ENCODE data around the gene RNF220. TPM values are rescaled to one million over a fixed set of nuclear protein-coding genes. Genes with fewer than 3 reads are reported as not detected.

The RNF220 gene
- total and polyA plus RNA-seq, 2 of the 4 experiments (the other 2 are of a cell fraction) = 71.8 to 77.1 TPM

DNA sequence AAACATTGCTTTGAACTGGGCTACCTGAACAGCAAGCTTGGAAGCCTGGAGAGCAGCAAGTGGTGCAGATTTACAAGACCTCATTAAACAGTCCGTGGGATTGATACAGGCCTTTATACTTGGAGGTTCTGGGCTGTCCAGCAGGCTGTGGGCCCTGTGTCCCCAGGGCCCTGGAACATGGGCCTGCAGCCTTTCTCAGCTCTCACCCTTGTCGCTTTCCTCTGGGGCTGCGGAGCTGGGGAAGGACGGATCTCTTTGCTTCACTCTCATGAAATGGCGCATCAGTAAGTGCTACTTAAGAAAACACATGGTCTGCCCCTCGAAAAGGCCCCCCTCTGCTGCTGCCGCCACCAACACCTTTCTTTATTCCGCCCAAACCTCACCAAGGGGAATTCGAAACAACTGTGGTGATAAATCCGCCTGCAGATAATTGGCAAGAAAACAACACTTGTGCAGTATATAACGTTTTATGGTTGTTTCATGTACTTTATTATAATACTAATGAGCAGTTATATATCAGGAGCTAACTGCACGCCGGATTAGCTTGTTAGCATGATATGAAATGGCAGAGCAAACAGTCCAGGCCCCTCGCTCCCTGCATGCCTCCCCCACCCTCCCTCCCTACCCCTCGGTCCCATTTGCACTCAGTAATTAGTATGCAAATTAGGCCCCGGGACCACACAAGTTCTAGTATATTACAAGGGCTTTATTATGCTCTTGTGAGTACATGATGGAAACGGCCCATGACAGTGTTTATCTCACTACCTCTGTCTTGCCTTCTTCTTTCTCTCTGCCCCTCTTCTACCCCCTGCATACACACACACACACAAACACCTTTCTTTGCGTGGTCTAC lies 131.5 kb downstream of the RNF220 start:
- Histone ChIP-seq H3K27ac (ENCODE audit: insufficient read depth, low read length) (no peak overlapping the region), H3K18ac (ENCODE audit: low read depth, low read length) (no peak overlapping the region), H4K5ac (ENCODE audit: low read depth, low read length) (no peak overlapping the region), H3K4ac (ENCODE audit: low read depth, low read length) (no peak overlapping the region), H4K20me1 (ENCODE audit: insufficient read depth, low read length) (no peaks in the 10 kb centered on the region), H3K56ac (ENCODE audit: extremely low read depth, insufficient read depth, low read length) (no peak overlapping the region), H3K4me1 (ENCODE audit: control insufficient read depth, insufficient read depth, low read length) (no peaks in the 10 kb centered on the region), H4K8ac (ENCODE audit: low read depth in 2 of 2, low read length in 2 of 2) (no peak overlapping the region), H2AK9ac (replicated peaks; ENCODE audit: low read depth, low read length, poor library complexity) (no peak overlapping the region), H3K9me3 (ENCODE audit: control insufficient read depth, insufficient read depth, low read length) (no peaks in the 10 kb centered on the region), H3K79me1 (ENCODE audit: low read depth in 1 of 2, low read length in 2 of 2) (no peaks in the 10 kb centered on the region), H3K9ac (ENCODE audit: low read depth, low read length) (no peak overlapping the region), H3K9me1 (ENCODE audit: insufficient read depth, low read length) (no peaks in the 10 kb centered on the region), H2BK15ac (ENCODE audit: low read depth, low read length) (no peak overlapping the region), H4K91ac (ENCODE audit: insufficient read depth, low read depth, low read length) (no peak overlapping the region), H2AK5ac (ENCODE audit: low read depth, low read length) (no peak overlapping the region), H2AFZ (replicated peaks; ENCODE audit: low read length, poor library complexity) (no peak overlapping the region), H3K23ac (ENCODE audit: low read depth, low read length) (no peak overlapping the region), H2BK120ac (ENCODE audit: low read depth, low read length) (no peak overlapping the region), H2BK20ac (ENCODE audit: low read depth, low read length) (no peak overlapping the region), H3K14ac (replicated peaks; ENCODE audit: low read depth, low read length) (no peak overlapping the region), H3K36me3 (ENCODE audit: control insufficient read depth, insufficient read depth, low read length) (no peaks in the 10 kb centered on the region), H3K4me2 (ENCODE audit: low read depth, low read length) (no peak overlapping the region), H3K27me3 (ENCODE audit: control insufficient read depth, insufficient read depth, low read length) (peaks cover 32% of the 10 kb centered on the region), H3K4me3 (ENCODE audit: insufficient read depth, low read depth, low read length) (no peak overlapping the region), H2BK5ac (ENCODE audit: low read depth, low read length, poor library complexity, severe bottlenecking) (no peak overlapping the region)
- intact Hi-C loops (cut with micrococcal nuclease) (no loop called here), dilution Hi-C loops (cut with HindIII; ENCODE audit: low sequenced_read_pairs, unreplicated experiment) (no loop called here), in situ Hi-C loops (cut with MboI; ENCODE audit: low sequenced_read_pairs) (no loop called here)
- CTCF ChIA-PET = no interaction called here
- ATAC-seq (ENCODE audit: low read depth) = no peak
- no peak for TF ChIP-seq POLR2A (IDR thresholded peaks at IDR 0.05; ENCODE audit: low read depth, low read length)
- TF ChIP-seq, protein P1, sequence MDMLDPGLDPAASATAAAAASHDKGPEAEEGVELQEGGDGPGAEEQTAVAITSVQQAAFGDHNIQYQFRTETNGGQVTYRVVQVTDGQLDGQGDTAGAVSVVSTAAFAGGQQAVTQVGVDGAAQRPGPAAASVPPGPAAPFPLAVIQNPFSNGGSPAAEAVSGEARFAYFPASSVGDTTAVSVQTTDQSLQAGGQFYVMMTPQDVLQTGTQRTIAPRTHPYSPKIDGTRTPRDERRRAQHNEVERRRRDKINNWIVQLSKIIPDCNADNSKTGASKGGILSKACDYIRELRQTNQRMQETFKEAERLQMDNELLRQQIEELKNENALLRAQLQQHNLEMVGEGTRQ (IDR thresholded peaks at IDR 0.05; ENCODE audit: low read depth, low read length) = no peak
- TF ChIP-seq MXI1 (IDR thresholded peaks at IDR 0.05; ENCODE audit: borderline replicate concordance, low read depth, low read length) = no peak
- no peak for TF ChIP-seq RCOR1 (IDR thresholded peaks at IDR 0.05; ENCODE audit: insufficient replicate concordance, low read length)
- 73% methylated on average over 3 of the region's 18 CpGs; no CpG with 5 or more reads in 1 of the 2 experiments for WGBS, 2 experiments (ENCODE audit: extremely low coverage in 2 of 2, insufficient read length in 1 of 2)
- POLR2A ChIA-PET (ENCODE audit: unreplicated experiment) = no interaction called here
- DNase-seq = no peak
- no TSS peak for BruUV-seq (replicated peaks)
